GM23338 (cell line): ENCODE measurements around the gene MAS1L. TPM values are rescaled to one million over a fixed set of nuclear protein-coding genes. Genes with fewer than 3 reads are reported as not detected.

ENCODE experiments used
- ATAC-seq: fragments of 200-7000 bp; cut with Tn5 transposase; 3 replicates; pipeline ENCODE4 v1.9.1; 2020
- DNase-seq: peaks from one replicate; pipeline ENCODE4 v3.0.0-alpha.2; 2015; ENCODE audit warnings: low spot score
- H2AFZ ChIP-seq: fragments of 200-600 bp; sonication (generic); 2 replicates; pipeline ENCODE4 v1.8.0; 2016; ENCODE audit warnings: antibody characterized with exemption, mild to moderate bottlenecking, moderate library complexity
- H3F3A ChIP-seq: fragments of 200-600 bp; sonication (generic); replicated peaks from 2 replicates; pipeline ENCODE4 v1.8.0; 2017; ENCODE audit warnings: antibody characterized with exemption, mixed run types, low read depth
- H3K27ac ChIP-seq: fragments of 200-600 bp; sonication (generic); 2 replicates; pipeline ENCODE4 v1.6.1; 2016; ENCODE audit warnings: low read depth
- H3K27me3 ChIP-seq: fragments of 200-600 bp; sonication (generic); 2 replicates; pipeline ENCODE4 v1.8.0; 2016; ENCODE audit warnings: mild to moderate bottlenecking, mixed run types, moderate library complexity; ENCODE audit not compliant: insufficient read depth
- H3K36me3 ChIP-seq: fragments of 200-600 bp; sonication (generic); 2 replicates; pipeline ENCODE4 v1.8.0; 2016; ENCODE audit warnings: mild to moderate bottlenecking; ENCODE audit not compliant: insufficient read depth
- H3K4me1 ChIP-seq: fragments of 200-600 bp; sonication (generic); 2 replicates; pipeline ENCODE4 v1.8.0; 2016; ENCODE audit warnings: mild to moderate bottlenecking, moderate library complexity; ENCODE audit not compliant: insufficient read depth
- H3K4me2 ChIP-seq: fragments of 200-600 bp; sonication (generic); 2 replicates; pipeline ENCODE4 v1.7.1; 2017; ENCODE audit warnings: mixed run types
- H3K4me3 ChIP-seq: fragments of 200-600 bp; sonication (generic); 2 replicates; pipeline ENCODE4 v1.6.1; 2016; ENCODE audit warnings: mixed run types
- H3K79me2 ChIP-seq: fragments of 200-600 bp; sonication (generic); replicated peaks from 2 replicates; pipeline ENCODE4 v1.8.0; 2017; ENCODE audit warnings: mild to moderate bottlenecking; ENCODE audit not compliant: insufficient read depth
- H3K9me2 ChIP-seq: fragments of 200-600 bp; sonication (generic); 2 replicates; pipeline ENCODE4 v1.8.0; 2017; ENCODE audit not compliant: insufficient read depth
- H4K20me1 ChIP-seq: fragments of 200-600 bp; sonication (generic); replicated peaks from 2 replicates; pipeline ENCODE4 v1.8.0; 2017; ENCODE audit warnings: mild to moderate bottlenecking; ENCODE audit not compliant: insufficient read depth
- H3K27ac Mint-ChIP-seq: 2 replicates; pipeline ENCODE4 v1.8.0; 2020; ENCODE audit warnings: inconsistent platforms, mild to moderate bottlenecking, moderate library complexity, mixed read lengths
- H3K27me3 Mint-ChIP-seq: 3 replicates; pipeline ENCODE4 v1.8.0; 2022; ENCODE audit warnings: low read depth, mild to moderate bottlenecking, moderate library complexity, mixed read lengths, inconsistent platforms; ENCODE audit not compliant: insufficient read depth, poor library complexity
- H3K36me3 Mint-ChIP-seq: 3 replicates; pipeline ENCODE4 v1.8.0; 2021; ENCODE audit warnings: low read depth, mild to moderate bottlenecking, inconsistent platforms, moderate library complexity, mixed read lengths
- H3K4me1 Mint-ChIP-seq: 3 replicates; pipeline ENCODE4 v1.8.0; 2020; ENCODE audit warnings: mild to moderate bottlenecking, inconsistent platforms, mixed read lengths
- H3K4me3 Mint-ChIP-seq: 3 replicates; pipeline ENCODE4 v1.8.0; 2021; ENCODE audit warnings: moderate library complexity, mild to moderate bottlenecking, inconsistent platforms, mixed read lengths
- H3K9me3 Mint-ChIP-seq: 3 replicates; pipeline ENCODE4 v1.8.0; 2020; ENCODE audit warnings: moderate library complexity, mild to moderate bottlenecking, inconsistent platforms, mixed read lengths
- CREB1 ChIP-seq: fragments of 250-450 bp; sonication (Bioruptor Pico); IDR thresholded peaks from 2 replicates; pipeline ENCODE4 v1.5.0; 2020; ENCODE audit warnings: low read depth, mild to moderate bottlenecking, moderate library complexity
- EZH2 ChIP-seq: fragments of 200-600 bp; sonication (generic); IDR thresholded peaks from one replicate; pipeline ENCODE4 v1.8.0; 2017; ENCODE audit warnings: antibody characterized with exemption, mild to moderate bottlenecking, low read depth; ENCODE audit not compliant: unreplicated experiment
- EZH2phosphoT487 ChIP-seq: fragments of 200-600 bp; sonication (generic); IDR thresholded peaks from one replicate; pipeline ENCODE4 v1.8.1; 2018; ENCODE audit warnings: antibody characterized with exemption; ENCODE audit not compliant: unreplicated experiment
- JUNB ChIP-seq: IDR thresholded peaks from one replicate; pipeline ENCODE4 v1.6.1; 2016; ENCODE audit warnings: antibody characterized with exemption; ENCODE audit not compliant: unreplicated experiment
- NANOG ChIP-seq: IDR thresholded peaks from 2 replicates; pipeline ENCODE4 v1.6.1; 2016; ENCODE audit warnings: antibody characterized with exemption, borderline replicate concordance
- POLR2AphosphoS5 ChIP-seq: IDR thresholded peaks from 2 replicates; pipeline ENCODE4 v1.6.1; 2016; ENCODE audit warnings: antibody characterized with exemption, low read depth
- STAT1 ChIP-seq: IDR thresholded peaks from one replicate; pipeline ENCODE4 v1.6.1; 2016; ENCODE audit warnings: antibody characterized with exemption; ENCODE audit not compliant: unreplicated experiment
- ZNF114 ChIP-seq: fragments of 250-450 bp; sonication (Bioruptor Pico); IDR thresholded peaks from 2 replicates; pipeline ENCODE4 v1.5.0; 2020; ENCODE audit warnings: mild to moderate bottlenecking, moderate library complexity
- ZNF331 ChIP-seq: fragments of 250-450 bp; sonication (Bioruptor Pico); IDR thresholded peaks from 2 replicates; pipeline ENCODE4 v1.5.0; 2020; ENCODE audit warnings: low read depth, mild to moderate bottlenecking, moderate library complexity
- polyA plus RNA-seq: library from polyadenylated mRNA; unstranded; fragments of >200 nt; fragmentation: Nextera tagmentation; extraction: Ambion mirVana; gene quantifications from 2 replicates; pipeline ENCODE4 v1.2.1, GENCODE V29; 2016
- total RNA-seq: library from RNA; depleted of rRNA; stranded (reverse); fragments of >200 nt; shearing (Covaris generic); gene quantifications from 2 replicates; pipeline ENCODE4 v1.2.3, GENCODE V29; 2014
- TF ChIP-seq, protein P1 (sequence below): IDR thresholded peaks from 2 replicates; pipeline ENCODE4 v1.6.1; 2016; ENCODE audit warnings: antibody characterized with exemption
- TF ChIP-seq, protein P2 (sequence below), 2 experiments: fragments of 200-600 bp in 1 of 2; sonication (generic) in 1 of 2; conservative IDR thresholded peaks; 2 replicates each; pipeline versions ENCODE4 v1.5.1 to v1.6.1; 2016 to 2017; ENCODE audit warnings: antibody characterized with exemption in 2 of 2, low read depth in 2 of 2, mild to moderate bottlenecking in 2 of 2, moderate library complexity in 1 of 2
- TF ChIP-seq, protein P3 (sequence below): IDR thresholded peaks from one replicate; pipeline ENCODE4 v1.6.1; 2018; ENCODE audit warnings: antibody characterized with exemption; ENCODE audit not compliant: unreplicated experiment
- TF ChIP-seq, protein P4 (sequence below): fragments of 250-450 bp; sonication (Bioruptor Pico); IDR thresholded peaks from 2 replicates; pipeline ENCODE4 v1.5.0; 2020; ENCODE audit warnings: mild to moderate bottlenecking, moderate library complexity

The MAS1L gene
- total and polyA plus RNA-seq, 2 experiments from 2014 or later: not detected

DNA sequence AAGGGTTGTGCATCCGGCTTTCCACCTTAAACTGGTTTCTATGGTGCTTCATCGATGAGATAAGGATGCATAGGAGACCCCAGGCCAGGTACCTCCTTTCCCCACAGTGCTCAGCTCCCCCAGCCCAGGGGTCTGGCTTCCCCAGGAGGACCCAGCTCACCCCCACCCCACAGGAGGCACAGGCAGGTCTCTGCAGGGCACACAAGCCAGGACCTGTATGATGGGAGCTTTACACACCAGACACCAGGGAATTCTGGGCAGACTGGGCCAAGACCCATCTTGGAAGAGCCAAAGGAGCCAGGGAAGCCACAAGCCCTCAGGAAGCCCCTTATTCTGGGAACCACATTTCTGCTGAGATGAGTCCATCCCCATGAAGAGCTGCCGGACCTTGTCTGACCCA is 42.2 kb upstream of the MAS1L start:
- no peak overlapping the region for H3K27ac ChIP-seq
- Mint-ChIP-seq H3K4me1 (peaks cover 12% of the 10 kb centered on the region), H3K9me3 (no peaks in the 10 kb centered on the region; the same call in 1 of the 3 replicates), H3K27me3 (peaks cover 7% of the 10 kb centered on the region), H3K36me3 (no peaks in the 10 kb centered on the region), H3K4me3 (no peak overlapping the region), H3K27ac (no peak overlapping the region)
- TF ChIP-seq STAT1: no peak
- TF ChIP-seq ZNF114 (CRISPR knock-in tag): no peak
- TF ChIP-seq, protein P1, sequence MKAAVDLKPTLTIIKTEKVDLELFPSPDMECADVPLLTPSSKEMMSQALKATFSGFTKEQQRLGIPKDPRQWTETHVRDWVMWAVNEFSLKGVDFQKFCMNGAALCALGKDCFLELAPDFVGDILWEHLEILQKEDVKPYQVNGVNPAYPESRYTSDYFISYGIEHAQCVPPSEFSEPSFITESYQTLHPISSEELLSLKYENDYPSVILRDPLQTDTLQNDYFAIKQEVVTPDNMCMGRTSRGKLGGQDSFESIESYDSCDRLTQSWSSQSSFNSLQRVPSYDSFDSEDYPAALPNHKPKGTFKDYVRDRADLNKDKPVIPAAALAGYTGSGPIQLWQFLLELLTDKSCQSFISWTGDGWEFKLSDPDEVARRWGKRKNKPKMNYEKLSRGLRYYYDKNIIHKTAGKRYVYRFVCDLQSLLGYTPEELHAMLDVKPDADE: no peak
- TF ChIP-seq, protein P2, sequence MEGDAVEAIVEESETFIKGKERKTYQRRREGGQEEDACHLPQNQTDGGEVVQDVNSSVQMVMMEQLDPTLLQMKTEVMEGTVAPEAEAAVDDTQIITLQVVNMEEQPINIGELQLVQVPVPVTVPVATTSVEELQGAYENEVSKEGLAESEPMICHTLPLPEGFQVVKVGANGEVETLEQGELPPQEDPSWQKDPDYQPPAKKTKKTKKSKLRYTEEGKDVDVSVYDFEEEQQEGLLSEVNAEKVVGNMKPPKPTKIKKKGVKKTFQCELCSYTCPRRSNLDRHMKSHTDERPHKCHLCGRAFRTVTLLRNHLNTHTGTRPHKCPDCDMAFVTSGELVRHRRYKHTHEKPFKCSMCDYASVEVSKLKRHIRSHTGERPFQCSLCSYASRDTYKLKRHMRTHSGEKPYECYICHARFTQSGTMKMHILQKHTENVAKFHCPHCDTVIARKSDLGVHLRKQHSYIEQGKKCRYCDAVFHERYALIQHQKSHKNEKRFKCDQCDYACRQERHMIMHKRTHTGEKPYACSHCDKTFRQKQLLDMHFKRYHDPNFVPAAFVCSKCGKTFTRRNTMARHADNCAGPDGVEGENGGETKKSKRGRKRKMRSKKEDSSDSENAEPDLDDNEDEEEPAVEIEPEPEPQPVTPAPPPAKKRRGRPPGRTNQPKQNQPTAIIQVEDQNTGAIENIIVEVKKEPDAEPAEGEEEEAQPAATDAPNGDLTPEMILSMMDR (conservative IDR thresholded peaks at IDR 0.05; ENCODE audit: low read depth in 2 of 2): no peak
- no peak for TF ChIP-seq EZH2phosphoT487
- TF ChIP-seq, protein P3, sequence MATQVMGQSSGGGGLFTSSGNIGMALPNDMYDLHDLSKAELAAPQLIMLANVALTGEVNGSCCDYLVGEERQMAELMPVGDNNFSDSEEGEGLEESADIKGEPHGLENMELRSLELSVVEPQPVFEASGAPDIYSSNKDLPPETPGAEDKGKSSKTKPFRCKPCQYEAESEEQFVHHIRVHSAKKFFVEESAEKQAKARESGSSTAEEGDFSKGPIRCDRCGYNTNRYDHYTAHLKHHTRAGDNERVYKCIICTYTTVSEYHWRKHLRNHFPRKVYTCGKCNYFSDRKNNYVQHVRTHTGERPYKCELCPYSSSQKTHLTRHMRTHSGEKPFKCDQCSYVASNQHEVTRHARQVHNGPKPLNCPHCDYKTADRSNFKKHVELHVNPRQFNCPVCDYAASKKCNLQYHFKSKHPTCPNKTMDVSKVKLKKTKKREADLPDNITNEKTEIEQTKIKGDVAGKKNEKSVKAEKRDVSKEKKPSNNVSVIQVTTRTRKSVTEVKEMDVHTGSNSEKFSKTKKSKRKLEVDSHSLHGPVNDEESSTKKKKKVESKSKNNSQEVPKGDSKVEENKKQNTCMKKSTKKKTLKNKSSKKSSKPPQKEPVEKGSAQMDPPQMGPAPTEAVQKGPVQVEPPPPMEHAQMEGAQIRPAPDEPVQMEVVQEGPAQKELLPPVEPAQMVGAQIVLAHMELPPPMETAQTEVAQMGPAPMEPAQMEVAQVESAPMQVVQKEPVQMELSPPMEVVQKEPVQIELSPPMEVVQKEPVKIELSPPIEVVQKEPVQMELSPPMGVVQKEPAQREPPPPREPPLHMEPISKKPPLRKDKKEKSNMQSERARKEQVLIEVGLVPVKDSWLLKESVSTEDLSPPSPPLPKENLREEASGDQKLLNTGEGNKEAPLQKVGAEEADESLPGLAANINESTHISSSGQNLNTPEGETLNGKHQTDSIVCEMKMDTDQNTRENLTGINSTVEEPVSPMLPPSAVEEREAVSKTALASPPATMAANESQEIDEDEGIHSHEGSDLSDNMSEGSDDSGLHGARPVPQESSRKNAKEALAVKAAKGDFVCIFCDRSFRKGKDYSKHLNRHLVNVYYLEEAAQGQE: no peak
- TF ChIP-seq ZNF331: no peak
- no peak for TF ChIP-seq POLR2AphosphoS5
- no peak for TF ChIP-seq EZH2
- TF ChIP-seq, protein P4, sequence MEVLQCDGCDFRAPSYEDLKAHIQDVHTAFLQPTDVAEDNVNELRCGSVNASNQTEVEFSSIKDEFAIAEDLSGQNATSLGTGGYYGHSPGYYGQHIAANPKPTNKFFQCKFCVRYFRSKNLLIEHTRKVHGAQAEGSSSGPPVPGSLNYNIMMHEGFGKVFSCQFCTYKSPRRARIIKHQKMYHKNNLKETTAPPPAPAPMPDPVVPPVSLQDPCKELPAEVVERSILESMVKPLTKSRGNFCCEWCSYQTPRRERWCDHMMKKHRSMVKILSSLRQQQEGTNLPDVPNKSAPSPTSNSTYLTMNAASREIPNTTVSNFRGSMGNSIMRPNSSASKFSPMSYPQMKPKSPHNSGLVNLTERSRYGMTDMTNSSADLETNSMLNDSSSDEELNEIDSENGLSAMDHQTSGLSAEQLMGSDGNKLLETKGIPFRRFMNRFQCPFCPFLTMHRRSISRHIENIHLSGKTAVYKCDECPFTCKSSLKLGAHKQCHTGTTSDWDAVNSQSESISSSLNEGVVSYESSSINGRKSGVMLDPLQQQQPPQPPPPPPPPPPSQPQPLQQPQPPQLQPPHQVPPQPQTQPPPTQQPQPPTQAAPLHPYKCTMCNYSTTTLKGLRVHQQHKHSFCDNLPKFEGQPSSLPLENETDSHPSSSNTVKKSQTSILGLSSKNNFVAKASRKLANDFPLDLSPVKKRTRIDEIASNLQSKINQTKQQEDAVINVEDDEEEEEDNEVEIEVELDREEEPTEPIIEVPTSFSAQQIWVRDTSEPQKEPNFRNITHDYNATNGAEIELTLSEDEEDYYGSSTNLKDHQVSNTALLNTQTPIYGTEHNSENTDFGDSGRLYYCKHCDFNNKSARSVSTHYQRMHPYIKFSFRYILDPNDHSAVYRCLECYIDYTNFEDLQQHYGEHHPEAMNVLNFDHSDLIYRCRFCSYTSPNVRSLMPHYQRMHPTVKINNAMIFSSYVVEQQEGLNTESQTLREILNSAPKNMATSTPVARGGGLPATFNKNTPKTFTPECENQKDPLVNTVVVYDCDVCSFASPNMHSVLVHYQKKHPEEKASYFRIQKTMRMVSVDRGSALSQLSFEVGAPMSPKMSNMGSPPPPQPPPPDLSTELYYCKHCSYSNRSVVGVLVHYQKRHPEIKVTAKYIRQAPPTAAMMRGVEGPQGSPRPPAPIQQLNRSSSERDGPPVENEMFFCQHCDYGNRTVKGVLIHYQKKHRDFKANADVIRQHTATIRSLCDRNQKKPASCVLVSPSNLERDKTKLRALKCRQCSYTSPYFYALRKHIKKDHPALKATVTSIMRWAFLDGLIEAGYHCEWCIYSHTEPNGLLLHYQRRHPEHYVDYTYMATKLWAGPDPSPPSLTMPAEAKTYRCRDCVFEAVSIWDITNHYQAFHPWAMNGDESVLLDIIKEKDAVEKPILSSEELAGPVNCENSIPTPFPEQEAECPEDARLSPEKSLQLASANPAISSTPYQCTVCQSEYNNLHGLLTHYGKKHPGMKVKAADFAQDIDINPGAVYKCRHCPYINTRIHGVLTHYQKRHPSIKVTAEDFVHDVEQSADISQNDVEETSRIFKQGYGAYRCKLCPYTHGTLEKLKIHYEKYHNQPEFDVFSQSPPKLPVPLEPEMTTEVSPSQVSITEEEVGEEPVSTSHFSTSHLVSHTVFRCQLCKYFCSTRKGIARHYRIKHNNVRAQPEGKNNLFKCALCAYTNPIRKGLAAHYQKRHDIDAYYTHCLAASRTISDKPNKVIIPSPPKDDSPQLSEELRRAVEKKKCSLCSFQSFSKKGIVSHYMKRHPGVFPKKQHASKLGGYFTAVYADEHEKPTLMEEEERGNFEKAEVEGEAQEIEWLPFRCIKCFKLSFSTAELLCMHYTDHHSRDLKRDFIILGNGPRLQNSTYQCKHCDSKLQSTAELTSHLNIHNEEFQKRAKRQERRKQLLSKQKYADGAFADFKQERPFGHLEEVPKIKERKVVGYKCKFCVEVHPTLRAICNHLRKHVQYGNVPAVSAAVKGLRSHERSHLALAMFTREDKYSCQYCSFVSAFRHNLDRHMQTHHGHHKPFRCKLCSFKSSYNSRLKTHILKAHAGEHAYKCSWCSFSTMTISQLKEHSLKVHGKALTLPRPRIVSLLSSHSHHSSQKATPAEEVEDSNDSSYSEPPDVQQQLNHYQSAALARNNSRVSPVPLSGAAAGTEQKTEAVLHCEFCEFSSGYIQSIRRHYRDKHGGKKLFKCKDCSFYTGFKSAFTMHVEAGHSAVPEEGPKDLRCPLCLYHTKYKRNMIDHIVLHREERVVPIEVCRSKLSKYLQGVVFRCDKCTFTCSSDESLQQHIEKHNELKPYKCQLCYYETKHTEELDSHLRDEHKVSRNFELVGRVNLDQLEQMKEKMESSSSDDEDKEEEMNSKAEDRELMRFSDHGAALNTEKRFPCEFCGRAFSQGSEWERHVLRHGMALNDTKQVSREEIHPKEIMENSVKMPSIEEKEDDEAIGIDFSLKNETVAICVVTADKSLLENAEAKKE (CRISPR knock-in tag): no peak
- TF ChIP-seq NANOG: no peak
- TF ChIP-seq CREB1 (CRISPR knock-in tag): no peak
- TF ChIP-seq JUNB: no peak
- H3K36me3 ChIP-seq: no peaks in the 10 kb centered on the region
- 0 out of 2 replicates have a peak, but pooled peaks cover 8% of the 10 kb centered on the region for H3K9me2 ChIP-seq
- no peaks in the 10 kb centered on the region for H3K4me1 ChIP-seq
- no peaks in the 10 kb centered on the region for H3K79me2 ChIP-seq
- H3F3A ChIP-seq: no peaks in the 10 kb centered on the region
- ATAC-seq: no peak
- H3K27me3 ChIP-seq: no peaks in the 10 kb centered on the region
- H2AFZ ChIP-seq: no peak overlapping the region
- no peak for DNase-seq
- no peaks in the 10 kb centered on the region for H4K20me1 ChIP-seq
- H3K4me3 ChIP-seq: no peak overlapping the region
- no peak overlapping the region for H3K4me2 ChIP-seq
